NCI-H2081 (cell line): ENCODE measurements around the gene LOXL1.

Source experiments
- DNase-seq, 2 experiments: peaks; one replicate each; lab custom pipeline; 2025; lab: John Stamatoyannopoulos, UW

Gene LOXL1

GRCh38 chr15:73981761-73982221 is 55.5 kb downstream of the LOXL1 start:
- DNase-seq, result no peak

- no peak for DNase-seq
Observed at GRCh38 chr15:73982222-73982962, 56.1 kb downstream of the LOXL1 start.

GRCh38 chr15:73983211-73983727 is 57.0 kb downstream of the LOXL1 start:
- peak in 1 of 2 experiments; percentile 17 for DNase-seq

- DNase-seq, result no peak
Observed at GRCh38 chr15:73983773-73984172, 57.5 kb downstream of the LOXL1 start.

- no peak for DNase-seq
Observed at GRCh38 chr15:73984208-73984979, 58.1 kb downstream of the LOXL1 start.

GRCh38 chr15:73985101-73985873 is 59.0 kb downstream of the LOXL1 start:
- DNase-seq, result no peak

- DNase-seq, result no peak
Observed at GRCh38 chr15:73986055-73986775, 60.0 kb downstream of the LOXL1 start.

- DNase-seq, result no peak
Observed at GRCh38 chr15:73986776-73987056, 60.5 kb downstream of the LOXL1 start.

- DNase-seq, result no peak
Observed at GRCh38 chr15:73987250-73987649, 61.0 kb downstream of the LOXL1 start.

GRCh38 chr15:73987681-73988444 is 61.6 kb downstream of the LOXL1 start:
- DNase-seq, result no peak

GRCh38 chr15:73988445-73988969 is 62.2 kb downstream of the LOXL1 start:
- no peak for DNase-seq

GRCh38 chr15:73989001-73989798 is 62.9 kb downstream of the LOXL1 start:
- no peak for DNase-seq

GRCh38 chr15:73990250-73991005 is 64.2 kb downstream of the LOXL1 start:
- no peak for DNase-seq

- peak in 1 of 2 experiments; percentile 36 for DNase-seq
Observed at GRCh38 chr15:73991260-73991659, 65.0 kb downstream of the LOXL1 start.

- DNase-seq, result peak; percentile 91 to 94
Observed at GRCh38 chr15:73991726-73992593, 65.7 kb downstream of the LOXL1 start, which contains the start of gene STOML1. TSS of gene STOML1 (minus strand) at chr15:73992295. CDS start at chr15:73992223, 72 bp downstream.

GRCh38 chr15:73992594-73992898 is 66.3 kb downstream of the LOXL1 start:
- DNase-seq, result no peak

GRCh38 chr15:73993211-73993994 is 67.1 kb downstream of the LOXL1 start:
- DNase-seq, result no peak
